H7 (cell line): ENCODE measurements around the gene BYSL. TPM values are rescaled to one million over a fixed set of nuclear protein-coding genes. Genes with fewer than 3 reads are reported as not detected.
"Not testable (repeated sequence)": the region's sequence is repeated elsewhere in the genome, so short reads cannot be mapped to it uniquely, and the experiment has no call there.

Experiments used
- DNase-seq: peaks from one replicate; pipeline ENCODE4 v3.0.0; 2012
- H3K27me3 ChIP-seq: 2 replicates; pipeline ENCODE4 v1.6.0; 2011; ENCODE audit warnings: mild to moderate bottlenecking, low read length; ENCODE audit not compliant: control insufficient read depth, insufficient read depth
- H3K36me3 ChIP-seq: replicated peaks from 2 replicates; pipeline ENCODE4 v1.5.1; 2011; ENCODE audit warnings: low read length; ENCODE audit not compliant: control insufficient read depth, insufficient read depth
- H3K4me3 ChIP-seq: 2 replicates; pipeline ENCODE4 v1.5.1; 2011; ENCODE audit warnings: low read depth, mild to moderate bottlenecking, control low read depth, low read length, moderate library complexity; ENCODE audit not compliant: insufficient read depth
- total RNA-seq: library from RNA; depleted of rRNA; stranded (reverse); fragments of >200 nt; shearing (Covaris generic); gene quantifications from 2 replicates; pipeline ENCODE4 v1.2.3, GENCODE V29; 2014

The BYSL gene
- total RNA-seq, 1 experiment from 2014 or later: 43.2 TPM

- DNase-seq: no peak
- Histone ChIP-seq H3K36me3 (peaks cover under 1% of the 10 kb centered on the region; the same call in 1 of the 2 replicates), H3K27me3 (no peaks in the 10 kb centered on the region), H3K4me3 (peak overlapping the region; percentile 87)
Measured at GRCh38 chr6:41942067-41942851, 21.0 kb downstream of the BYSL start.

DNA sequence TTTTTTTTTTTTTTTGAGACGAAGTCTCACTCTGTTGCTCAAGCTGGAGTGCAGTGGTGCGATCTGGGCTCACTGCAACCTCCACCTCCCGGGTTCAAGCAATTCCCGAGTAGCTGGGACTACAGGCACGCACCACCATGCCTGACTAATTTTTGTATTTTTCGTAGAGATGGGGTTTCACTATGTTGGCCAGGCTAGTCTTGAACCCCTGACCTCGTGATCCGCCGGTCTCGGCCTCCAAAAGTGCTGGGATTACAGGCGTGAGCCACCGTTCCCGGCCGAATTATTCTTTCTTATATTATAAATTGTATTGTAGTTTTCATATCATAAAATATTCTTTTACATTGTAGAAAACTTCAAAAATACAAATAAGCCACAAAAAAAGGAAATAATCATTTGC, 21.6 kb downstream of the BYSL start:
- not testable (repeated sequence) for H3K36me3 ChIP-seq, H3K27me3 ChIP-seq, DNase-seq, H3K4me3 ChIP-seq

DNA sequence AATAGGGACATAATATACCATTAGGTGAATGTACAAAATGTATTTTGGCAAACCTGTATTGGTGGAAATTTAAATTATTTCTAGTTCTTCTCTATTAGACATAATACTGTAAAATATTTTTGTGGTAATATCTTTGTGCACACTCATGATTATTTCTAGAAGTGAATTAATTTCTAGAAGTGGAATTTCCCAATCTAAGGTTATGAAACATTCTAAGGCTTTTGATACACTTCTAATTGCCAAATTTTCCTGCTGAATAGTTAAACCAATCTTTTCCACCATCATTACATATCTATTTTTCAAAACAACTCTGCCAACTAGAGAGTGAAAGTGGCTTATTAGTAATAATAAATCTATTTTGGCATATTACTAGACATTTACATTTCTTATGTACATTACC, 22.2 kb downstream of the BYSL start:
- H3K4me3 ChIP-seq: no peak overlapping the region
- H3K36me3 ChIP-seq: no peaks in the 10 kb centered on the region
- H3K27me3 ChIP-seq: no peaks in the 10 kb centered on the region
- no peak for DNase-seq

DNA sequence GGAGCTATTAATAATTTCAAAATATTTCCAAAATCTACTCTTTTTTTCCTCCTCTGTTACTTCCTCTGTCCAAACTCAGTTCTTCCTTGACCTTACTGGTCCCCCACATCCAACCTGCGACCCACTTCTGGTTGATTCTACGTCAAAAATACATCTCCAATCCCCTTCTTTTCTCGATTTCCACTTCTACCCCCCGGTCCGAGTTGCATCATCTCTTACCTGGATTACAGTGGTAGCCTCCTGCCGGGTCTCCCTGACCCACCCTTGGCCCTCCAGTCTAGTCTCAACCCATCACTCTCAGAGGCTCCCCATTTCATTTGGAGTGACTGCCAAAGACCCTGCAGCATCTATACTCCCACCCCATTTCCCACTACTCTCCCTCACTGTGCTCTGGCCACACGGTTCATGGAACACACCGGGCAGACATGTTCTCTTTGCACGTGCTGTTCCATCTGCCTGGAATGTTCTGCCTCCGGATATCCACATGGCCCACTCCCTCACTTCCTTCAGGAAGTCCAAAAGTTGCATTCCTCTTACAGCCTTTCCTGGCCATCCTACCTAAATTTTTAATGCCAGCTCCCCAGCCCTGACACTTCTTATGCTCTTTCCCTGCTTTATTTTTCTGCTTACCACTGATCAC, 26.4 kb downstream of the BYSL start:
- H3K36me3 ChIP-seq: no peaks in the 10 kb centered on the region
- DNase-seq: no peak

DNA sequence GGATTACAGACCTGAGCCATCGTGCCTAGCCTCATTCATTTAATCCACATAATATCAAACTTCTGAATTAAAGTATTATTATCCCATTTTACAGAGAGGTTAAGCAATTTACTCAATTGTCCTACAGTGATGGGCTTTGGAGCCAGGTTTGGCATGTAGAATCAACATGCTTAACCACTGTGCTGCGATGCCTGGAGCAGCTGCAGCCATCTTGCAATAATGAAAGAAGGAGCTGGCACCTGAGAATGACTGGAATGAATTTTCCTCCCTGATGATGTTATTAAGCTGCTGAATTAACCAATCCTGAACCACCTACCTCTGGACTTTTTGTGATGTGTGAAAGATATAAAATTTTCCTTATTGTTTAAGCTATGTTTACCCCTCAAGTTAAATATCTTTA, 33.4 kb downstream of the BYSL start:
- H3K36me3 ChIP-seq: no peaks in the 10 kb centered on the region
- no peak for DNase-seq

More for the DNA sequence above, 26.4 kb downstream of the BYSL start:
- Histone ChIP-seq H3K27me3 (no peaks in the 10 kb centered on the region), H3K4me3 (no peak overlapping the region)

GRCh38 chr6:41955412-41955811, 34.1 kb downstream of the BYSL start:
- no peaks in the 10 kb centered on the region for H3K27me3 ChIP-seq
- DNase-seq: no peak
- H3K36me3 ChIP-seq: no peaks in the 10 kb centered on the region
- no peak overlapping the region for H3K4me3 ChIP-seq

More for the DNA sequence above, 33.4 kb downstream of the BYSL start:
- Histone ChIP-seq H3K4me3 (no peak overlapping the region), H3K27me3 (no peaks in the 10 kb centered on the region)

DNA sequence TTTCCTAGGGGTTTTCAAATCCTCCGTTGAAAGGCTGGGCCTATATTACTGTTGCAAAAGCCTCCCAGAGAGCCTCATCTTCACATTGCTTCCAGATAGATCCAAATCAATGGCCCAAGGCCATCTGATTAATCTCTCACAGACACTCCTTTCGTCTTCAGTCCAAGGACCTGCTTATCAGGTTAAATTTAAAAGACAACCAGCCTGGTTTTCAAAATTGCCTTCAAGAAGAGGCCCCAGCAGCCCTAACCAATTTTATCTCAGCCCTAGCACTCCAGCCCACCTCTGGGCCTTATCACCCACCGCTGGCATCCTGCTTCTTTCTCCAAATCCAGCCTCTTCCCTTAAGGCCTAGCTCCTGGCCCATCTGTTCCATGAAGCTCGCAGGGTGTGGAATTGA, 35.8 kb downstream of the BYSL start:
- no peak for DNase-seq
- no peaks in the 10 kb centered on the region for H3K36me3 ChIP-seq
- H3K4me3 ChIP-seq: no peak overlapping the region
- H3K27me3 ChIP-seq: no peaks in the 10 kb centered on the region

DNA sequence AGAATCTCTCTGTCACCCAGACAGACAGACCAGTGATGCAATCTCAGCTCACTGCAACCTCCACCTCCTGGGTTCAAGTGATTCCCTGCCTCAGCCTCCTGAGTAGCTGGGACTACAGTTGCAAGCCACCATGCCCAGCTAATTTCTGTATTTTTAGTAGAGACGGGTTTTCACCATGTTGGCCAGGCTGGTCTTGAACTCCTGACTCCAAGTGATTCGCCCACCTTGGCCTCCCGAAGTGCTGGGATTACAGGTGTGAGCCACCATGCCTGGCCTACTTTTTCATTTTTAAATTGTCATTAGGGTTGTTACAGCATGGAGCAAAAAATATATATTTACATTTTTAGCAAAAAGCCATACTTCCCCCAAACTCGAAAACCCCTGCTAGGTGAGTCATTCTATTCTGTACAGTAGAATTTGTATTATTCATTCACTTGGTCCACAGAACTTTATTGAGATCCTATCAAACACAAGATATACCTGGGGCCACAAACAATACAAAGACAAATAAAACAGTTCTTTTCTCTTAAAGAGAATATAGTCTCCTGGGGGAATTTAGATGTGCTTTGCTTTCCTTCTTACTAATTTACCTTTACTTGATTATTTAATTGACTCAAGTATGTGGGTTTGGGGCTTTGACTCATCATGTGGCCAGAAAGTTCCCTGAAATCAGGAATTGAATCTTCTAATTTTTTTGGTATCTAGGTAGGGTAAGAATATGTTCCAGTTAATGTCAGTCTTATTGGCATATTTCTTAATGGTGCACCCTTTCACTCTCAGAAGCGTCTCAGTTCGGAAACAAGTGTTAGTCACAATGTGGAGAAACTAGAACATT, 36.9 kb downstream of the BYSL start:
- H3K27me3 ChIP-seq: no peaks in the 10 kb centered on the region
- no peak overlapping the region for H3K4me3 ChIP-seq
- no peaks in the 10 kb centered on the region for H3K36me3 ChIP-seq
- DNase-seq: no peak

DNA sequence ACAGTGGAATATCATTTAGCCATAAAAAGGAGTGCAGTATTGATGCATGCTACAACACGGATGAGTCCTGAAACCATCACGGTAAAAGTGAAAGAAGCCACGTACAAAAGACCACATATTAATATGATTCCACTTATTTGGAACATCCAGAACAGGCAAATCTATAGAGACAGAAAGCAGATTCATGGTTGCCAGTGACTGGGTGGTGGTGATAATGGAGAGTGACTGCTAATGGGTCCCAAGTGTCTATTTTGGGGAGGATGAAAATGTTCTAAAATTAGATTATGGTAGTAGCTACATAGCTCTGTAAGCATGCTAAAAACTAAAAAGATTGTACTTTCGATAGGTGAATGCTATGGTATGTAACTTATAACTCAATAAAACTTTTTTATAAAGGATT, 38.7 kb downstream of the BYSL start:
- no peaks in the 10 kb centered on the region for H3K36me3 ChIP-seq

DNA sequence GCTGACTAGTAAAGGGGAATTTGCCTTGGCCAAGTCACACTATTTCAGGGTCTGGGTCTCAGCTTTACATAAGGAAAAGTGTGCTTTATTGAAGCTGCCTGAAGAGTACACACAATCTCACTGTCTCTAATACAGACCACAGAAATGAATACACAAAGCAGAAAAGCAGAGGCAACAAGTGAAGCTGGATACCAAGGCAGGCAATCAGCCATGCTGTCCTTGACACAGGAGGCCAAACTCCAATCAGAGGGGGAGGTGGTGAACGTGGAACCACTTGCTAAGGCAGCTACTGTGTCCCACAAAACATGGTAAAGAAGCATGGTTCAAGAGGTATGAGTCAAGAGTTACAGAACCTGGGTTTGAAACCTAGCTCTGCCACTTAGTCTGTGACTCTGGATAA, 42.1 kb downstream of the BYSL start:
- Histone ChIP-seq H3K27me3 (no peaks in the 10 kb centered on the region), H3K36me3 (no peaks in the 10 kb centered on the region), H3K4me3 (no peak overlapping the region)
- DNase-seq: no peak

More for the DNA sequence above, 38.7 kb downstream of the BYSL start:
- no peaks in the 10 kb centered on the region for H3K27me3 ChIP-seq
- DNase-seq: no peak
- no peak overlapping the region for H3K4me3 ChIP-seq

GRCh38 chr6:41964201-41964887, 43.0 kb downstream of the BYSL start:
- DNase-seq: no peak
- no peak overlapping the region for H3K4me3 ChIP-seq
- H3K36me3 ChIP-seq: no peaks in the 10 kb centered on the region
- H3K27me3 ChIP-seq: no peaks in the 10 kb centered on the region

- Histone ChIP-seq H3K27me3 (no peaks in the 10 kb centered on the region), H3K4me3 (no peak overlapping the region), H3K36me3 (no peaks in the 10 kb centered on the region)
- DNase-seq: peak; percentile 84
Measured at GRCh38 chr6:41965429-41966213, 44.3 kb downstream of the BYSL start.

- DNase-seq: no peak
- Histone ChIP-seq H3K36me3 (no peaks in the 10 kb centered on the region), H3K27me3 (no peaks in the 10 kb centered on the region), H3K4me3 (no peak overlapping the region)
Measured at GRCh38 chr6:41966214-41966920, 45.1 kb downstream of the BYSL start.
